ENCODE measurements around the gene PHACTR3. TPM values are rescaled to one million over a fixed set of nuclear protein-coding genes. Genes with fewer than 3 reads are reported as not detected.

The PHACTR3 gene
- total RNA-seq, 2 experiments from 2014 or later = not detected

GRCh38 chr20:59830665-59831023 lies 226.3 kb downstream of the PHACTR3 start:
- ChIA-PET CTCF (no interaction called here), POLR2A (no interaction called here)
- no peak overlapping the region for H3K27ac Mint-ChIP-seq
- peaks cover 2% of the 10 kb centered on the region for H3K4me1 Mint-ChIP-seq (ENCODE audit: low read depth)
- no peak overlapping the region for H3K4me3 Mint-ChIP-seq
- no peak for TF ChIP-seq CTCF (IDR thresholded peaks at IDR 0.05)
- no peak for ATAC-seq
- intact Hi-C loops (cut with micrococcal nuclease) = no loop called here
- no peaks in the 10 kb centered on the region for H3K9me3 Mint-ChIP-seq
- peaks cover 14% of the 10 kb centered on the region for H3K27me3 Mint-ChIP-seq
- no peak for DNase-seq
- H3K36me3 Mint-ChIP-seq (ENCODE audit: low read depth) = no peaks in the 10 kb centered on the region

- ChIA-PET CTCF (no interaction called here), POLR2A (no interaction called here)
- Mint-ChIP-seq H3K4me1 (ENCODE audit: low read depth) (peaks cover 5% of the 10 kb centered on the region), H3K27me3 (peaks cover 17% of the 10 kb centered on the region), H3K27ac (no peak overlapping the region), H3K9me3 (no peaks in the 10 kb centered on the region), H3K4me3 (no peak overlapping the region), H3K36me3 (ENCODE audit: low read depth) (no peaks in the 10 kb centered on the region)
- no peak for TF ChIP-seq CTCF (IDR thresholded peaks at IDR 0.05)
- intact Hi-C loops (cut with micrococcal nuclease) = no loop called here
- DNase-seq = no peak
- ATAC-seq = no peak
Observed at GRCh38 chr20:59831024-59831915, 226.9 kb downstream of the PHACTR3 start.

GRCh38 chr20:59831916-59832270 lies 227.6 kb downstream of the PHACTR3 start:
- ChIA-PET POLR2A (no interaction called here), CTCF (no interaction called here)
- Mint-ChIP-seq H3K9me3 (no peaks in the 10 kb centered on the region), H3K4me3 (no peak overlapping the region), H3K27ac (no peak overlapping the region), H3K27me3 (peaks cover 19% of the 10 kb centered on the region), H3K36me3 (ENCODE audit: low read depth) (no peaks in the 10 kb centered on the region), H3K4me1 (ENCODE audit: low read depth) (peaks cover 5% of the 10 kb centered on the region)
- TF ChIP-seq CTCF (IDR thresholded peaks at IDR 0.05) = no peak
- DNase-seq (no peak), ATAC-seq (no peak)
- intact Hi-C loops (cut with micrococcal nuclease) = no loop called here

GRCh38 chr20:59832406-59833363 lies 228.3 kb downstream of the PHACTR3 start:
- POLR2A ChIA-PET = no interaction called here
- Mint-ChIP-seq H3K4me1 (ENCODE audit: low read depth) (peaks cover 5% of the 10 kb centered on the region), H3K9me3 (no peaks in the 10 kb centered on the region), H3K36me3 (ENCODE audit: low read depth) (no peaks in the 10 kb centered on the region), H3K27me3 (peaks cover 21% of the 10 kb centered on the region), H3K27ac (no peak overlapping the region), H3K4me3 (no peak overlapping the region)
- no peak for DNase-seq
- no peak for TF ChIP-seq CTCF (IDR thresholded peaks at IDR 0.05)
- CTCF ChIA-PET = interaction anchor here (1.1 kb wide), 1 partner anchor 15 kb away, joined by 3 read pairs; no protein-coding TSS in a partner anchor
- no peak for ATAC-seq
- intact Hi-C loops (cut with micrococcal nuclease) = no loop called here

GRCh38 chr20:59835057-59835447 lies 230.7 kb downstream of the PHACTR3 start:
- no peak for TF ChIP-seq CTCF (IDR thresholded peaks at IDR 0.05)
- Mint-ChIP-seq H3K36me3 (ENCODE audit: low read depth) (no peaks in the 10 kb centered on the region), H3K4me3 (no peak overlapping the region), H3K9me3 (no peaks in the 10 kb centered on the region), H3K27ac (no peak overlapping the region), H3K4me1 (ENCODE audit: low read depth) (peaks cover 5% of the 10 kb centered on the region), H3K27me3 (peaks cover 20% of the 10 kb centered on the region)
- ATAC-seq (no peak), DNase-seq (no peak)
- POLR2A ChIA-PET = no interaction called here
- CTCF ChIA-PET = interaction anchor here (2.0 kb wide), 1 partner anchor 15 kb away, joined by 8 read pairs; no protein-coding TSS in a partner anchor
- intact Hi-C loops (cut with micrococcal nuclease) = no loop called here

Data from activated CD8-positive, alpha-beta T cell treated with anti-CD3 and anti-CD28 coated beads for 36 hours (primary cell).